VCaP (cell line): Measurements from ENCODE around the gene C11orf86.

Source experiments
- H3K27ac ChIP-seq: fragments of 450-650 bp; 2 replicates; pipeline ENCODE4 v1.5.1; 2017
- CTCF ChIP-seq: fragments of 450-650 bp; conservative IDR thresholded peaks from 2 replicates; pipeline ENCODE4 v1.5.1; 2017; ENCODE audit warnings: mild to moderate bottlenecking, moderate library complexity

The C11orf86 gene

GRCh38 chr11:66976925-66977324 is 1.8 kb downstream of the C11orf86 start:
- no peak overlapping the region for H3K27ac ChIP-seq
- TF ChIP-seq CTCF = no peak

GRCh38 chr11:66978229-66978628 is 3.1 kb downstream of the C11orf86 start:
- TF ChIP-seq CTCF = no peak
- no peak overlapping the region for H3K27ac ChIP-seq

- H3K27ac ChIP-seq = no peak overlapping the region
- TF ChIP-seq CTCF = no peak
Observed at GRCh38 chr11:66978717-66979116, 3.6 kb downstream of the C11orf86 start.

GRCh38 chr11:66979336-66979980 is 4.4 kb downstream of the C11orf86 start:
- H3K27ac ChIP-seq = no peak overlapping the region
- no peak for TF ChIP-seq CTCF

- no peak for TF ChIP-seq CTCF
- H3K27ac ChIP-seq = peak overlapping the region; percentile 24; the same call in 1 of the 2 replicates
Observed at GRCh38 chr11:66981976-66982578, 7.0 kb downstream of the C11orf86 start.

- H3K27ac ChIP-seq = peak overlapping the region; percentile 71; the same call in 1 of the 2 replicates
- no peak for TF ChIP-seq CTCF
Observed at GRCh38 chr11:66983275-66983924, 8.3 kb downstream of the C11orf86 start.

- H3K27ac ChIP-seq = peak overlapping the region; percentile 71
- no peak for TF ChIP-seq CTCF
Observed at GRCh38 chr11:66985508-66986177, 10.5 kb downstream of the C11orf86 start.
